Heart left ventricle (tissue), 13 donors: ENCODE measurements around the gene STK38L.

Experiments
- POLR2A ChIP-seq, 2 donors: fragments of 450-650 bp; IDR thresholded peaks; one replicate each; pipeline ENCODE4 v1.6.1; 2017; ENCODE audit warnings: antibody characterized with exemption in 2 of 2, mild to moderate bottlenecking in 2 of 2, moderate library complexity in 2 of 2
- TF ChIP-seq, protein P1 (sequence below), 12 donors: fragments of 200-600 bp; sonication (generic) in 4 of 12; IDR thresholded peaks; one replicate each; pipeline versions ENCODE4 v1.5.0 to v1.8.0; 2018 to 2022; ENCODE audit warnings: antibody characterized with exemption in 12 of 12, mild to moderate bottlenecking in 5 of 12
- donor health status: ischemic (EF 13 %, LVEDD 7.1; RV severe dilation, severe dysfunction).
- donor health status: DM: no; HTN: yes; CAD: no.
- donor health status: DM: no; HTN: no; CAD: no.
- donor health status: ischemic (EF 25% LVEDD 6.9; RV normal size, moderate dysfunction).
- donor health status: ischemic (EF 25% LVEDD 5.7; RV mildly dilated, moderate dysfunction).
- donor health status: ischemic (EF 35%, LVEDD 5.7; RV mildly dilated, moderate dysfunction).
- donor health status: nonischemic (EF 11% LVEDD 7.7; RV severe dilation, severe dysfunction).
- donor health status: DM: yes; HTN: yes; CAD: no.
- donor health status: PGD.
- donor health status: ischemic (EF 29% LVEDD 5.4; RV normal size, mild dysfunction).
- donor health status: nonischemic (EF 23%, LVEDD 6.1; RV moderate dilation, normal function).

DNA sequence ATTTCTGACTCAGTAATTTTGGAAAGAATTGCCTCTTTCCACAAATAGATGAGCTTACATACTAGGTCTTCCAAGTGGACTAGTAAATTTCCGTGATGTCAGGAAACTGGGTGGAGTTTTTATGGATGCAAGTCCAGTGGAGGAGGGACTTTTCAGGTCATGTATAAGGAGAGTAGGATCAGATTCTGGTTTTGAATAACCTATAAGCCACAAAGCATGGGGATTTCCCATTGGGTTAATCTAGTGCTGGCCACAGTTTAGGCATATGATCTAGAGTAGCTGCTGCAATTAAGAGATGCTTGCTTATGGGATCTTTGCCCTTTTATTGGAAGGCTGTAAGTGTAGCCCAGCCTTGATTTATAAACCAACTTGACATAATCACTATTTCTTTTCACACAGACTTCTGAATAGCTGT, 33.8 kb downstream of the STK38L start:
- no peak for TF ChIP-seq POLR2A (IDR thresholded peaks at IDR 0.05)
- TF ChIP-seq, protein P1, sequence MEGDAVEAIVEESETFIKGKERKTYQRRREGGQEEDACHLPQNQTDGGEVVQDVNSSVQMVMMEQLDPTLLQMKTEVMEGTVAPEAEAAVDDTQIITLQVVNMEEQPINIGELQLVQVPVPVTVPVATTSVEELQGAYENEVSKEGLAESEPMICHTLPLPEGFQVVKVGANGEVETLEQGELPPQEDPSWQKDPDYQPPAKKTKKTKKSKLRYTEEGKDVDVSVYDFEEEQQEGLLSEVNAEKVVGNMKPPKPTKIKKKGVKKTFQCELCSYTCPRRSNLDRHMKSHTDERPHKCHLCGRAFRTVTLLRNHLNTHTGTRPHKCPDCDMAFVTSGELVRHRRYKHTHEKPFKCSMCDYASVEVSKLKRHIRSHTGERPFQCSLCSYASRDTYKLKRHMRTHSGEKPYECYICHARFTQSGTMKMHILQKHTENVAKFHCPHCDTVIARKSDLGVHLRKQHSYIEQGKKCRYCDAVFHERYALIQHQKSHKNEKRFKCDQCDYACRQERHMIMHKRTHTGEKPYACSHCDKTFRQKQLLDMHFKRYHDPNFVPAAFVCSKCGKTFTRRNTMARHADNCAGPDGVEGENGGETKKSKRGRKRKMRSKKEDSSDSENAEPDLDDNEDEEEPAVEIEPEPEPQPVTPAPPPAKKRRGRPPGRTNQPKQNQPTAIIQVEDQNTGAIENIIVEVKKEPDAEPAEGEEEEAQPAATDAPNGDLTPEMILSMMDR (IDR thresholded peaks at IDR 0.05), result no peak
